HG02759 (cell line): Measurements from ENCODE around the gene CTSK.
"Not testable (repeated sequence)": the region's sequence is repeated elsewhere in the genome, so short reads cannot be mapped to it uniquely, and the experiment has no call there.

Experiments
- ATAC-seq: cut with Tn5 transposase; IDR thresholded peaks from one replicate; pipeline ENCODE4 v1.9.1; 2021; ENCODE audit warnings: mild to moderate bottlenecking, moderate library complexity; ENCODE audit not compliant: unreplicated experiment

Gene CTSK

DNA sequence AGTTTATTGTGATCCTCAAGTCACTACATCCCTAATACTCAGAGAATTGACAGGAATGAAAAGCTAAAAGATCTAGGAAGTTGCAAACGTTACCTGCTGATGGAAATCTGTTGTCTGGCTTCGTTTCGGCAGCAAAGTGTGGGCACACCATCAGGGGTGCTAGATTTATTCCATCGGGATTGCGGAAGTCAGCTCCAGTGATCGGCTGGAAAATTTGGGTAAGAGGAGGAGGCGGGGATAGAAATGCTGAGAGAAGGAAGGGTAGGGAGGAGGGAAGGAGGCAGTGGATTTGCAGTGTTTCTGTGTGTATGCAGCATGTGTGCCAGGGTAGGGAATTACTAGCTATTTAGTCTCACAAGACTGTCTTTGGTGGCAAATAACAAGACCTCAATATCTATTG lies at the start of gene CTSK:
CTSK (minus strand) TSS at position 140 of the 400 bp plus-strand sequence. CDS start 1,455 bp downstream, outside the sequence.
- ATAC-seq: no peak

- ATAC-seq: not testable (repeated sequence)
These were observed 44.7 kb upstream of the CTSK start for GRCh38 chr1:150852734-150853133.

DNA sequence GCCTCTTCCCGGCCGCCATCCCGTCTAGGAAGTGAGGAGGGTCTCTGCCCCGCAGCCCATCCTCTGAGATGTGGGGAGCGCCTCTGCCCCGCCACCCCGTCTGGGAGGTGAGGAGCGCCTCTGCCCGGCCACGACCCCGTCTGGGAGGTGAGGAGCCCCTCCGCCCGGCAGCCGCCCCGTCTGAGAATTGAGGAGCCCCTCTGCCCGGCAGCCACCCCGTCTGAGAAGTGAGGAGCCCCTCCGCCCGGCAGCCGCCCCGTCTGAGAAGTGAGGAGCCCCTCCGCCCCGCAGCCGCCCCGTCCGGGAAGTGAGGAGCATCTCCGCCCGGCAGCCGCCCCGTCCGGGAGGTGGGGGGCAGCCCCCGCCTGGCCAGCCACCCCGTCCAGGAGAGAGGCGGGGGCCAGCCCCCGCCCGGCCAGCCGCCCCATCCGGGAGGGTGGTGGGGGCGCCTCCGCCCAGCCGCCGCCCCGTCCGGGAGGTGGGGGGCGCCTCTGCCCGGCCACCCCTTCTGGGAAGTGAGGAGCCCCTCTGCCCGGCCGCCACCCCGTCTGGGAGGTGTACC lies 42.8 kb upstream of the CTSK start:
- not testable (repeated sequence) for ATAC-seq

DNA sequence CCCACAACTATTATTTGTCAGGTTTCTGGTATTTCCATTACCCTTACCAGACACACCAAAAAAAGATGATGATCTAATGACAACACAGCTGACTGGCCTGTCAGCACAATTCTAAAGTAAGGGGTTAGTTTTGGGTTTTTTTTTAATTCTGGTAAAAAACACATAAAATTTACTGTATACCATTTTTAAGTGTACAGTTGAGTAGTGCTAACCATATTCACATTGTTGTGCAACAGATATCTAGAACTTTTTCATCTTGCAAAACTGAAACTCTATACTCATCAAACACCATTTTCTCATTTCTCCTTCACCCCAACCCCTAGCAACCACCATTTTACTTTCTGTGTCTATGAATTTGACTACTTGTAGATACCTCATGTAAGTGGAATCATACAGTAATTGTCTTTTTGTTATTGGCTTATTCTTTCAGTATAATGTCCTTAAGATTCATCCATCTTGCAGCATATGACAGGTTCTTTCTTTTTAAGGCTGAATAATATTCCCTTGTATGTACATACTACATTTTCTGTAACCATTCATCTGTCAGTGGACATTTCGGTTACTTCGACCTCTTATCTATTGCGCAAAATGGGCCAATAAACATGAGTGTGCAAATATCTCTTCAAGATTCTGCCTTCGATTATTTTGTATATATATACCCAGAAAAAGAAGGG lies 38.5 kb upstream of the CTSK start:
- no peak for ATAC-seq

- ATAC-seq: no peak
These were observed 35.4 kb upstream of the CTSK start for GRCh38 chr1:150843474-150843873.

GRCh38 chr1:150842964-150843363 lies 34.9 kb upstream of the CTSK start:
- no peak for ATAC-seq

DNA sequence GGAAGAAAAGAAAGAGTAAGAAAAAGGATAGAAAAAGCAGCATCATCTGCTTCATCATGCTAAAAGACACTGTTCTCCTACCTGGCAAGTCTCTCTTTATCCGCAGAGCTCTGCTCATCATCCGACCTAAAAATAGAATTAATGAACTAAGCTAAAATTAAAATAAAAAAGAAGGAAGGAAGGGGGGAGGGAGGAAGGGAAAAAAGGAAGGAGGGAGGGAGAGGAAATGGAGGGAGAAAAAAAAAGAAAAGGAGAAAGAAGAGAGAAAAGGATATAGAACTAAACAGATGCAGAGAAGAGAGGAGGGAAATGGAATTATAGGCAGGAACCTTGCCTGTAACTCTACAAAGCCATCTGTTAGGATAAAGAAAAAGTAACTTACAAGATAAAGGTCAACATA lies 34.3 kb upstream of the CTSK start:
- no peak for ATAC-seq

DNA sequence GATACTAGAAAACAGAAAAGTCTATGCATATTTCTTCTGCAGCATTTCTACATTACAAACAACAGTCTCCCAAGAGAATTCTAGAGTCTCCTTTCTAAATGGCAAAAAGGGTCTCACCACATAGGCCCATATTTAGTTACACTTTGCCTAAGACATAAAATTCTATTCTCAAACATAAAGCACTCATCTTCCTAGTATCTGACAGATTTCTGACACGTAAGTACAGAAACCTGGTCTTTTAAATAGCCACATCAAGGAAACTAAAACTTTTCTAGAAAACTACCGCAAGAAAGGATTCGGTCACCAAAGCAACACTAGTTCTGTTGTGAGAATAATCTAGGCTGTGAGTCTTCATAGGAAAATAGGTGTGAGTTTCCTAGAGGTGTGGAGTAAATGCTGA lies 33.6 kb upstream of the CTSK start:
- ATAC-seq: no peak

GRCh38 chr1:150840850-150841249 lies 32.8 kb upstream of the CTSK start:
- ATAC-seq: not testable (repeated sequence)

DNA sequence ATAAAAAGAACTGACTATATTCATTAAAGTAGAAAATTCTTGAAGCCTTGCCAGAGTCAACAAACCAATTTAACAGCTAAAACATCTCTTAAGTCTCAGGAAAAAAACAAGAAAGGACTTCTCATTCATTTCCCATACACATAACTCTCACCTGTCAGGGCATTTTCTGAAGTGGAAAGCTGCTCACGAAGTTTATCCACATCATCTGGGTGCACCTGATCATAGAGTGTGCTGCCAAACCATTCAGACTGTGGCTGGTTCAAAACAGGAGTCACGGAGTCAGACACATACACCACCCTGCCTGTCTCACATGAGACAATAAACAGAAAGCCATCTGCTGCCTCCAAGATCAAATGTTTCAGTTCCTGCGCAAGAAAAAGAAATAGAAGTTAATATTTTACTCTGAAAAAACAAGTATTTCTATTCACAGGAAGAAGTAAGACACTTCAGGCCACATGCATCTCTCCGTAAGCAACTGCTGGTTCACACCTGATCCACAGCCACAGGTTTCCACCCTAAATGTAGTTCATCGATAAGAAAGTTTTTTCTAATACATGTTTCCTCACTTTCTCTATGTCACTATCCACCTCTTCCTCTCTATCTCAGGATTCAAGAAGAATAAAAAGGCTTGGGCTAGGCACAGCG lies 28.2 kb upstream of the CTSK start:
- no peak for ATAC-seq

DNA sequence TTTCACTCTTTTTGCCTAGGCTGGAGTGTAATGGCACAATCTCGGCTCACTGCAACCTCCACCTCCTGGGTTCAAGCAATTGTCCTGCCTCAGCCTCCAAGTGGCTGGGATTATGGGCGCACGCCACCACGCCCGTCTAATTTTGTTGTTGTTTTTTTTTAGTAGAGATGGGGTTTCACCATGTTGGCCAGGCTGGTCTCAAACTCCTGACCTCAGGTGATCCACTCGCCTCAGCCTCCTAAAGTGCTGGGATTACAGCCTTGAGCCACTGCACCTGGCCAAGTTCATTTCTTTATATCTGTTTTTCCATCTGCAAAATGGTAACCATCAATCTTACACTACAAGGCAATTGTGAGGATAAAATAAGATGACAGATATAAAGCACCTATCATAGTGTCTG lies 25.9 kb upstream of the CTSK start:
- not testable (repeated sequence) for ATAC-seq

DNA sequence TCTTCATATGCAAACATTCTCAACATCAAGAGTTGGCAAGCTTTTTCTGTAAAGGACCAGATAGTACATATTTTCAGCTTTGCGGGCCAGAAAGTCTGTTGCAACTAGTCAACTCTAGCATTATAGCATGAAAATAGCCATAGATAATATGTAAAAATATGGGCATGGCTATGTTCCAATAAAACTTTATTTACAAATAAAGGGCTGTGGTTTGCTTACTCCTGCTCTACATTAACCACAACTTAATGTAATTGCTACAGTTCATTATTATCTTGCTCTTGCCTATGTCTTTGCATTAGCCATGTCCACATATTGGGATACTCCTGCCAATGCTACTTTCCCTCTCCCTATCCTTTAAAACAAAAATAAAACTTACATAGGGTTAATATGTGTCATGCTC lies 24.5 kb upstream of the CTSK start:
- no peak for ATAC-seq

DNA sequence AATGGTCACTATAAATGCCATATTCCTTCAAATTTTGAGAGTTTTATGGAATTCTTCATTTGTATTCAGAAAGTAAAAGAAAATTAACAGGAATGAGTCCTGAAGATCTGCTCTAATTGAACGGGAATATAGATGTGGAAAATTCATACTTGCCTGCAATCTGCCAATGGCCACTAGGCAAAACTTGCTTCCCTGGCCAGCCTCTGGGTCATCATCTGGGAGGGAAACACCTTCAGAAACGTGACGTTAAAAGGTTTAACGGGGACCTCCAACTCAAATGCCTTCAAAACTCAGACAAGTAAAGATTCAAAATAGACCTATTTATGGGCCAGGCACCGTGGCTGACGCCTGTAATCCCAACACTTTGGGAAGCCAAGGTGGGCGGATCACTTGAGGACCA lies 21.7 kb upstream of the CTSK start:
- ATAC-seq: no peak

DNA sequence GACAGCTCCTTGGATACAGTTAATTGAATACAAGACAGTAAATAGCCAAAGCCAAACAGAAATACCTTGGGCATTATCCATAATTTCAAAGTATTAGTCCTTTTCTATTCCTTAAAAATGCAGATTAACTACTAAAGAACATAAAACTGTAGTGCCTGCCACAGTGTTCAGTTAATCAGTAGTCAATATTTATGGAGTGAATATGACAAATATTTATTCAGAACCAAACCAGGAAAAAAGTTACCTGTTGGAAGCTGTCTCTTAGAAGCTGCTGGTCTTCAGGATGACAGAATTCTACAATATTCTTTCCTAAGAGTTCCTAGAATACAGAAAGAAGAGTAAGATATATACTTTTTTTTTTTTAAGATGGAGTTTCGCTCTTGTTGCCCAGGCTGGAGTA lies 18.2 kb upstream of the CTSK start:
- ATAC-seq: no peak

DNA sequence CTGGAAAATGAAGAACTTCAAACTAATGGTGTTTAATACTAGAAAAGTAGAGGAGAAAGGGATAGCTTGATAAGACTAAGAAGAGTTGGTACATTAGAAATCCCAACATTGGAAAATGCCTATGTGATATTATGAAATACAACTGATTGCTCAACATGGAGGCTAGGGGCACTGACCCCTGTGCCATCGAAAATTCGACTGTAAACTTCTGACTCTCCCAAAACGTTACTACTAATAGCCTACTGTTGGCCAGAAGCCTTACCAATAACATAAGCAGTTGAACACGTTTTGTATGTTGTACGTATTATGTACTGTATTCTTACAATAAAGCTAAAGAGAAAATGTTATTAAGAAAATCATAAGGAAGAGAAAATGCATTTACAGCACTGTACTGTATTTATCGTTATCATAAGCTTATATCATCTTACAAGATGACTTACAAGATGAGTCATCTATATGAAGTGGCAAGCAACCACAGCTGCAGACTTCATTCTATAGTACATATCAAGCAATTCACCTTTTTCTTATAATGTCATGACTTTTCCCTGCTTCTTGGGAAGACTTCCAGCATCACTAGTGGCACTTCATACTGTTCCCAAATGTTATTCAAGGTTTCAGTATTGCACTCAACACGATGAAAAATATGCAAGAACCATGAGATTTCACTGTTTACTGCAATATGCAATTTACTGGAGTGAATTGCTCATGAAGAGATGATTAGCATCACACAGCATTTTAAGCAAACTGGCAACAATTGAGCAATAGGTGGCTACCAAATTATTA lies 12.9 kb upstream of the CTSK start:
- no peak for ATAC-seq

DNA sequence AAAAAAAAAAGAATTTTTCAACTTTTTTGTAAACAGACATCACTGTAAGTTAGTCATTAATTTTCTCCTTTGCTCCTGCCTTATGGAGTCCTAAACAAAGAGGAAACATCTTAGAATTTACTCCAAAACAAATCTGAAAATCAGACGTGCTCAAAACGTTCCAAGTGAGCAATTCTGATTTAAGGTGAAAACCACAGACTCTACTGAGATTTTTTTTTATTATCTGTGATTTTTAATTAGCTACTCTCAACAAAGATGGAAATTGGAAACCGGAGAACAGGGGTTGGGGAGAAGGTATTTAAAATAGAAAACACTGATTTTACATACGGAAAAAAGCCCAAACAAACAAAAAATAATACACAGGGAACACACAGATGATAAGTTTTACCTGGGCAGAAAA lies 7.8 kb upstream of the CTSK start:
- ATAC-seq: no peak

DNA sequence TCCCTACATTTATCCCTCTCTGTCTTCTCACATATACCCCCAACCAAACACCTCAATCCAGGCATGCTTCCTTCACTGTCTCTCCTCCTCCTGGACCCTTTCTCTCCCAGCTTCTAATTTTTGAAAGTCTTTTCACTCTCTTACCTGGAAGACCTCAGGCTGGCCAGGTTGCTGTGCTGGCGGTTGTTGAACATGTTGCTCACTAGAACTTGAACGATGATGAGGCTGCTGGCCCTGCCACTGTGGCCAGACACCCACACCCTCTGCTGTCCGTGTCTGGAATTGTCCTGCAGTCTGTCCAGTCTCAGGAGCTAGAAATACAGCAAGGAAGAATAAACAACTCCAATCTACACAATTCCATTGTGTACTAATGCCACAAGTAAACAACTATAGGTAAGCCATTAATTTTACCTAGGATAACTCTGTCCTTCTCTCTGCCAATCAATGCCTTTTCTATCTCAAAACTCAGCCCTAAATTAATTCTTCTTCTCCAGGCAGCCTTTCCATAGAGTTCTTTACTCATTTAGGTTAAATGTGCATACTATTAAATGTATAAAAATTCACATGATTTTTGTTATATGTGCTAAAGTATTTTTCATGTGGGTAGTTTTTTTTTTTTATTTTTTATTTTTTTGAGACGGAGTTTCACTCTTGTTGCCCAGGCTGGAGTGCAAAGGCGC lies 5.1 kb upstream of the CTSK start:
- ATAC-seq: no peak

GRCh38 chr1:150810958-150811659 lies 3.0 kb upstream of the CTSK start:
- ATAC-seq: no peak

DNA sequence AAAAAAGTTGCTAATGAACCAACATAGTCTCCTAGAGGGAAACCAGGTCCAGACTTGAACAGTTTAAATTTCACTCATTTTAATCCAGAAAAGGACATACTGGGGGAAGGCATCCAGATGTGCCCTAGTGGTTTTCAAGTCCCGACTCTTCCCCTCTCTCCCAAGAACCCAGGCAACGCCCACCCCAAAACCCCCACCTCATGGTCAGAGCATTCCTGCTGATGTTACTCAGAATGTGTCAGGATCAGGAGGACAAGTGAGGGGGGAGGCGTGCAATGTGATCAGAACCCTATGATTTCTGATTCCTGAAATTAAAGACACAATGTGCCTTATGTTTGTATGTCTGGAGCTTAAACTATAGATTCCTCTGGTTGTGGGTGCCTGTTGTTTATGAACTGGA lies 1.6 kb upstream of the CTSK start:
- no peak for ATAC-seq

- no peak for ATAC-seq
These were observed 786 bp upstream of the CTSK start for GRCh38 chr1:150808846-150809245.
